GM12892 (cell line): Measurements from ENCODE around the gene AIP.

ENCODE experiments used
- POLR2A ChIP-seq: IDR thresholded peaks from 2 replicates; pipeline ENCODE4 v1.6.1; 2011; ENCODE audit warnings: low read depth, low read length, control low read depth
- POLR2AphosphoS5 ChIP-seq: IDR thresholded peaks from 2 replicates; pipeline ENCODE4 v1.6.1; 2011; ENCODE audit warnings: low read depth, low read length, control low read depth

DNA sequence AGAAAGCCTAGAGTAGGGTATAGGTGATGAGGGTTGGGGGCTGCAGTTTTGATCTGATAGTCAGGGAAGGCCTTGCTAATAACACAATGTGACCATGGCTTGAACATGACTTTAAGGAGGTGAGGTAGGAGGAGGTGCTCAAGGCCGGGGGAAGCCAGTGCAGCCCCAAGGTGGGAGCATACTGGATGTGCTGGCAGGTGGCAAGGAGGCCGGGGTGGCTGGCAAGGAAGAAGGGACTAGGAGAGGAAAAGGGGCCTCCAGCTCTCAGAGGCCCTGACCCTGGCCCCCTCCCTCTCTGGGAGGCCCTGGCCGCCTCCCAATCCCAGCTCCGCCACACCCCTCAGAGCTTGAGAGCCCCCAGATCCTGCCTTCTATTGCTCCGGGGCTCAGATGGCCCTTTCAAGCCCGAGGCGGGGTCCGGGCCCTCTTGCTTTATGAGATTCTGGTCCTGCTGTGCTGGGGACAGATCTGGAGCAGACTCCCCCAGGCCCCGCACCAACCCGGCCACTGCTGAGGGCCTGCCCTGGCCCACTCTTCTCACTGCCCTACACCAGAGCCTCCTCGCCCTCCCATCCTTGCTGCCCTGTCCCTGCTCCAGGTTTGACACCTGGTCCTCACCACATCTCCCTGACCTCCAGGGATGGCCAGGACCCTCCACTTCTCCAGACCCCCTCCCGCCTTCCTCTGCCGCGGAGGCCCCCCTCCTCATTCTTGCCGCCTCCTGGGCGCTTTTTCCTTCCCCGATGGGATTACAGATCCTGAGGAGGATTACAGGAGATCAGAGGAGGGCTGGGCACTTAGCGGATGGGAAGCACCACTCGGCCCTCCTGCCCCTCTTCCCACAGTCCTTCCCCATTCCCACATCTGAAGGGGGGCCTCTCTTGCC, 20.5 kb downstream of the AIP start:
- TF ChIP-seq POLR2AphosphoS5 (no peak), POLR2A (no peak)
